SKM-1 treated with dmso at 0.1 percent for 144 hours (cell line): ENCODE data around the gene NOC3L.
"Not testable (repeated sequence)": the region's sequence is repeated elsewhere in the genome, so short reads cannot be mapped to it uniquely, and the experiment has no call there.

Experiments
- DNase-seq: peaks from one replicate; lab custom pipeline; 2025; ENCODE audit not compliant: unreplicated experiment; lab: John Stamatoyannopoulos, UW

NOC3L gene

DNA sequence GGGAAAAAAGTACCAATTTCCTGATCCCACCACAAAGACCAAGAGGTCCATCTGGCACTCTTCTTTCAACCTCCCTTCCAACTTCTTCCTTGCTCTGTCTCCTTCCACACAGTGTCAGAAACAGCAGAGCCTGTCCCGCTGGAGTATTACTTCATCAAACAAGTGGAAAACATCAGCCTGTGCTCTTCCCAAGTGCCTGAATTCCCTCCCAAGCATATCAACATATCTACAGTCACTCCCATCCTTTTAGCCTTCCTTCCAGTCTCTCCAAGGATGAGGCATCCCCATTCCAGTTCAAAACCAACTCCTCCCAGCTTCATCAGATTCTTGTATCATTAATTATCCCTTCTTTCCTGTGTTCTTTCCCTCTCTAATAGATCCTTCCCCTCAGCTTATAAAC, 1.7 kb upstream of the NOC3L start:
- no peak for DNase-seq

DNA sequence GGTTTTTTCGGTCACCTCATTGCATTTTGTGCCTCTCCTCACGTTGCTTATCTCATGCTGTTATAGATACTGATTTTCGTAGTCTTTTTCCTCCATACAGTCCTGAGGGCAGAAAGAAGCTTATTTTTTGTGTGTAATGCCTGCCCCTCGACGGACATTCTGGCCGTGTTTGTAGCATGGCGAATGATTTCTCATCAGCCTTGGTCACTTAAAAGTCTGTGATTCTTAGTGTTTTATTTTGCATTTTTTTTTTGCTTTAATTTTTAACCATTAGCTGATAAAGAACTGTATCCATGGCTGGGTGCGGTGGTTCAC, 469 bp upstream of the NOC3L start:
- DNase-seq, result no peak

DNA sequence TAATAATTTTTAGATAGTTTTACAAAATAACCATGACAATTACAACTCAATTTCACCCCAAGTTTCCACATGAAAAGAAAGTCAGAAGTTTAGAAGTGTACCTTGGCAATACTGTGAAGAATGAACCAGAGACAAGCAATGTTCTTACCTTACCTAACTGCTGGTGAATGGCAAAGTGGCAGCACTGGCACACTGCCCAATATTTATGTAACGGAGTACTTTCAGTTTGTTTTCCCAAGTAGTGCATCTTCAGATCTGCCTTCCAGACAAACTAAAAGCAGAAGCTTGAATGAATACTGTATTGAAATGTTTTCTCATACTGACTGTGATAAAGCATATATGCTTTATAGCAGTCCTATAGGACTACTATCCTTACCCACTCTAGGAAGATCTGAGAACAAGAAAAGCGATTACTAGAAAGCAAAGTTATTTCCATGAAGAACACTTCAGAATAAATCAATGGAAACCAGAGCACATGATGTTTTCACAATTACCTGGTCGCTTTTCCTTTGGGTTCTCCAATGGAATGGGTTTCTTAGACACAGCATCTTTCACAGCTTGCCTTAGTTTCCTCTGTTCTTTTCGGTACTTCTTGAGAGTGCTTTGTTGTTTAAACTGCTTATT, 1.5 kb downstream of the NOC3L start:
- no peak for DNase-seq

DNA sequence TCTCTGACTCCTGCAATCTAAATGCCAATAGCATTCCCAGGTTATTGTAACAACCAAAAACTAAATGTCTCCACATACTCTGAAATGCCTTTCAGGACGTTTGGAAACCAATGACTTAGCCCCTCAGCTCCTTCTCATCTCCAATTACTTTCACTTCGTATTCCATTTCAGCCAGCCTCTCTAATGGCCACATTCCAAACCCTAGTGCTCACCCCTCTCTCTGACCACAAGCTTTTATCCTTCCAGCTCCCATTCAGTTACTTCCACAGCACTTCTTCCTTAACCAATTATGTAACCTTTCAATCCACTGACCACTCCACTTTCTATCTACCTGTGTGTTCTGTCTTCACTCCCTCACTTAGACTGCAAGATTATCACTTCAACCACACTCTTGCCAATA, 4.3 kb downstream of the NOC3L start:
- DNase-seq, result no peak

DNA sequence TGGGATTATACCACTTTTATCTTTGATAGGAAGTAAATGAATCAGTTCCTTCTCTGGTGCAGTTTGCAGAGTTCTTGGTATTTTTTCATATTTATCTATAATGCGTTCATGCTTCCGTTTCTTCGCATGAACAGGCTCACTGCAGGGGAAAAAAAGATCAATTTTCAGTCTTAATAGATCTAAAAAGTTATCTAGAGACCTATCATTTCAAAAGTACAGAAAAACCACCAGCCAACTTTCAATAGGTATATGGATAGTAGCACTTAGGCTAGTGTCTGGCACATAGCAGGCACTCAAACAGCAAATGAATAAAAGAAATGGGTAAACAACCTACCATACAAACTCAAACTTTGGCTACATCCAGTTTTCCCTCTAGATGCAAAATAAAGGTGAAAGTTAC, 5.5 kb downstream of the NOC3L start:
- no peak for DNase-seq

DNA sequence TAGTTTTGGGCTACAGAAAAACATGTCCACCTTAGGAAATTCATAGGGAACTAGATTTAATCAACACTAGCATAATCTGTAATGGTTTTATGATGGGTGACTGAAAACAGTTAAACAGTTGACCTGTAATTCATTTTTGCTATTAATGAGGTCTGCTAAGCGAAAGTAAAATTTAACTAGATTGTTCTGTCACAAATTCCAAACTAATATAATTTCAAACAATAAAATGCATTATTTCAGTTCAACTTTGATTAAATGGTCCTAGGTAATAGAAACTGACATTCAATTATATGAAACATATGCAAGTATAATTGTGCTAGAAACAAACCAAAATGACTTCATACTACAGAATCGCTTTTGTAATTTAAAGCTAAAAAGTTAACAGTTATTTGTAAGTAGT, 6.9 kb downstream of the NOC3L start:
- DNase-seq, result no peak

DNA sequence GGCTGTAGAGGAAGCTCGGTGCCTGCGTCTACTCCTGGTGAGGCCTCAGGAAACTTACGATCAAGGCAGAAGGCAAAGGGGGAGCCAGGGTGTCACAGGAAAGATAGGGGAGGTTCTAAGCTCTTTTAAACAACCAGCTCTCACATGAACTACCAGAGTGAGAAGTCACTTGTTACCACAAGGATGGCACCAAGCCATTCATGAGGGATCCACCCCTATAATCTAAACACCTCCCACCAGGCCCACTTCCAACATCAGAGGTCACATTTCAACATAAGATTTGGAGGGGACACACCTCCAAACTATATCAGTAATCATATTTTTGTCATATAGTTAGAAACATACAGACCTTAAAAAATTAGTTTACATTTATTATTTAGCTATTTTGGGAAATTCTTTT, 9.4 kb downstream of the NOC3L start:
- no peak for DNase-seq

DNA sequence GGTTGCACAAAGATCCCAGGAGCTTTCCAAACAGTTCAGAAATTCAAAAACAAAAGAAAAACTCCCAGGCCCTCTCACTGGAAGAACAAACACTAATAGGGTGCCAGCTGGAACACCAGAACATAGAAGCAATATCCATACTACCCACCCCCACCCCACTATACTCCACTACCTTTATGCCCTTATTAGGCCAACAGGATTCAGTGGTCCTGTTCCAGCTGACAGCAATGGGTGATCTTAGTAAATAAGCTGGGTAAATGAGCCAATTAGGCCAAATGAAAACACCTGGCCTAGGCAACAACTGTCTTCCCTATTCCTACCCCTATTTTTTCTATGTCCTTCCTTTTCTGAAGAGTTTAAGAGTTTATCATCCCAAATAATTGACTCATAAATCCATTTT, 11.7 kb downstream of the NOC3L start:
- no peak for DNase-seq

DNA sequence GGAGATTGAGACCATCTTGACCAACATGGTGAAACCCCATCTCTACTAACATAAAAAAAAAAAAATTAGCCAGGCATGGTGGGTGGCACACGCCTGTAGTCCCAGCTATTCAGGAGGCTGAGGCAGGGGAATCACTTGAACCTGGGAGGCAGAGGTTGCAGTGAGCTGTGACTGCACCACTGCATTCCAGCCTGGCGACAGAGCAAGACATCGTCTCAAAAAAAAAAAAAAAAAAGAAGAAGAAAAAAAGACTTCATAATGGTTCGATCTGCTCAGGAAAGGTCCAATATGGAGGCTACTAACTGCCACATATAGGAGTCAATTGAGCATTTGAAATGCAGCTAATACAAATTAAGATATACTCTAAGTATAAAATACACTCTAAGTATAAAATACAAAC, 12.2 kb downstream of the NOC3L start:
- not testable (repeated sequence) for DNase-seq

DNA sequence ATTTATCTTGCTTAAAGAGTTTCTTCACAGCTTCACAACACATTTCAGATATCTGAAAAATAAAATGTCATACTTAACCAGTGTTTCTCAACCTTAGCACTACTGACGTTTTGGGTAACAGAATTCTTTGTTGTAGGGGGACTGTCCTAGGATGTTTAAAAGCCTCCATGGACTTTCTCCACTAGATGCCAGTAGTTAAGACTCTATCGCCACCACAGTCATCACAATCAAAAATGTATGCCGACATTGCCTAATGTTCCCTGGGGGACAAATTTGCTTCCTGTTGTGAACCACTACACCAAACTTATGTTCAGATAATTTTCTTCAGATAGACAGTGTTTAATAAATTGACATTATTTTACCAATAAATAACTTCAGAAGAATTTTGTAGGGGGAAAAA, 13.4 kb downstream of the NOC3L start:
- DNase-seq, result no peak

DNA sequence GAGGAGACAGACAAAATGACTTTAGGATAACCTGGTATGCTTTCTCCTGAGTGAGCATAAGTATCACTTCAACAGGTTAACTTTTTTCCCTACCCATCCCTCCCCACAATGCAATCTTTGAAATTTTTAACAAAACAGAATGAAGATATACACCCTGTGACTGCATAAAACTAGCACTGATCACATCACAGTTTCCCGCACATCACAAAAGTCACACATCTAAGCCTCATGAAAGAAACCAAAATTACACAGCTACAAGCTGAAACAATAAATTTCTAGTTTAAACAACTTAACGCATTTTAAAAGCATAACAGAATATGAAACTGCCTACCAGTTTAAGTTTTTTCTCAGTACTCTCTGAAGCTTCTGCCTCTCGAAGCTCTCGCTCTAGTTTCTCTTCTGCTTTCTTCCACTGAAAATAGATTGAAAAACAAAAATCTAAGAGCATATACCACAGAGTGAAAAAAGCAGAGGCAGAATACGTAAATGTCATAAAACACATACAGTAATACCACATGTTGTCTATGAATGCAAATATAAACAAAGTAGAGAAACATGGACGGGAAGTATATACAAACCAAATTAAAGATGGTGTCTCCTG, 18.1 kb downstream of the NOC3L start:
- DNase-seq, result no peak

DNA sequence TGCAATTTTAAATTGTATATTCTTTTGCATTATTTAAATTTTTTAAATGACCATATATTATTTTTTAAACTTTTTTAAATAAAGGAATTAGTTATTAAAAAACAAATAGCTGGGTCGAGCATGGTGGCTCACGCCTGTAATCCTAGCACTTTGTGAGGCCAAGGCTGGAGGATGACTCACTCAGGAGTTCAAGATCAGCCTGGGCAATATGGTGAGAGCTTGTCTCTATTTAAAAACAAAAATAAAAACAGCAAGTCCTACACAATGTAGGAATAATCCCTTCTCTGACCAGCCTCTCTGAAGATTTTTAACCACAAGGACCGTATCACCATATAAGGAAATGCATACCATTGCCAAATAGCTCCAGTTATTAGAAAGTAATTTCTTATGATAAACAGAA, 19.6 kb downstream of the NOC3L start:
- DNase-seq, result no peak

DNA sequence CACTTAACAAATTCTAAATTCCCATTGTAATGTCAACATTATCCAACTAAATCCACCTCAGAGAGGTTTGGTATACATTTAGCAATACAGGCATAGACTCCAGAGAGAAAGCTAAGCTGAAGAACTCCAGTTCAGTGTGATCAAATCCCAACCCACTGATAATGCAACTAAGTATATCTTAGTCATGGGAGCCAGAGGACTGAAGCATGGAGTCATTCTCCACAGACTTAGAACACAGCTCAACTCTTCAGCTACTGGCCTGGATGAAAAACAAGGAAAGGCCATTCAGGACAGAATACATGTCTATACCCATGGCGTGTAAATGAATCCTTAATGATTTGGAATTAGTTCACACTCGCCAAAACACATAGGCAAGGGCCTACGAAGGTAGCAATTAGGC, 27.9 kb downstream of the NOC3L start:
- DNase-seq, result no peak

DNA sequence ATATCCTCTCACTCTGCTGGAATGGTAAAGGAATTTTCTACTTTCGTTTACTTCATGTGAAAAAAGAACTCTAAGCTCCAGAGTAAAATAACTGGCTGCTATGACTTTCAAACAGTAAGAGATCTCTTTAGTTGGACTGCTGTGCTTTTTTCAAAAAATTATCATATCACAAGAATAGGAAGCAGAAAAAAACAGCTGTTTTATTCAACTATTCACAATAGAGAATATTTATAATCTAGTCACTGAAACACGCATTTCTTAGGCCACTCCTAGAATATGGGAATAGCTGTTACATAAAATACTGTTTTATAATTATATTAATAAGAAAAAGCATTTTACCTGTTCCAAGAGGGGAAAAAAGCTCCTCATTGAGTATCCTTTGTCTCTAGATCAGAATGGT, 29.7 kb downstream of the NOC3L start:
- DNase-seq, result no peak

DNA sequence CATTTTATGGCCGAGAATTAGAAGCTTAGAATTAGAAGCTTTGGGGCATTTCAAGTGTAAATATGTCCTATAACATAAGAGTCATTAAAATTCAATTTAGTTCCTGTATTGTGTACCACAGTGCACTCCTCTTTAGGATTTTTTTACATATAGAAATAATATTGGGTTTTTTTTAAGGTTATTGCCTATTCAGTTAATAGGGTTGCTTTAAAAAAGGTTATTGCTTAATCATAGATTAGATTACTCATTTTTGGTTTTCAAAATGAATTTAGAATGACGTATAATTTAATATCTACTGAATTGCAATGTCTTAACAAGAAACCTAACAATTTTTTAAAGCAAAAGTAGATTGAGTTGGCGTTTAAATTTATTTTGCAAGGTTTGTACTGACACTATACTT, 34.1 kb downstream of the NOC3L start:
- DNase-seq, result no peak

DNA sequence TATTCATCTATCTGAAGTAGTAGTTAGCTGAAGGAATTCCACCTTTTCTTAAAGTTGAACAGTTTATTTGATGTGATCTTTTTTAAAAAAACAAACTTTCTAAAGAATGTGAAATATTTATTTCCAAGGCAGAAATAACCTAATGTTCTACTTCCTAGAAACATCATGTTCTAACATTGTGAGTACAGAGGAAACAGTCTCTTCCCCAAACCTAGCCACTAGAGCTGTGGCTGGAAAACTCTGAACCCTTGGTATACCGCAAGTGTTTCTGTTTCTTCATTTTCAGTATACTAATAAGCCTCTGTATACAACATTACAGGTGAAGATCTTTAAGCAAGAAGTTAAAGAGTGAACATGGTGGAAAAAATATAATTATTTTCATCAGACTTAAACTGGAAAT, 35.1 kb downstream of the NOC3L start:
- no peak for DNase-seq

DNA sequence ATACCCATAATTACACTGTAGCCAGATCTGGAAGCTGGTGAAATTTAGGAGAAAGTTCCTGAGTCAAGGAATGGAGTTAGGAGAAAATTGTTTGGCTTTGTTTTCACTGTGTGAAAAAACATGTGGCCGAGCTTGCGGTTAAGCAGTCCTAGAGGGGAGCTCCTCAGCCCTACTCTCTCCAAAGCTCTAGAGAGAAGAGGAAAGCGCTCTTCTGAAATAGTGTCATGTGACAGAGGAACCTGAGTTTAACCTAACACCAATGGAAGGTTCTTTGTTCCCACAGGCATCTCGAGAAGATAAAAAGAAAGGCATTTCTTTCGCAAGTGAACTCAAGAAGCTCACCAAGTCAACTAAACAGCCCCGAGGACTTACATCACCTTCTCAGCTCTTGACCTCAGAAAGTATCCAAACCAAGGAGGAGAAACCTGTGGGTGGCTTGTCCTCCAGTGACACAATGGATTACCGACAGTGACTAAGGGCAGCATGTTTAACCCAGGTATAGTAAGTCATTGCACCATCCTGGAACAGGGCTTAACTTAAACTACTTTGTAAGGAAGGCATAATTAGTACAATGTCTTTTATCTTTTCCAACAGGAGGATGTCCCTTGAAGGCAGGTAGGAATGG, 38.0 kb downstream of the NOC3L start:
- DNase-seq, result no peak

DNA sequence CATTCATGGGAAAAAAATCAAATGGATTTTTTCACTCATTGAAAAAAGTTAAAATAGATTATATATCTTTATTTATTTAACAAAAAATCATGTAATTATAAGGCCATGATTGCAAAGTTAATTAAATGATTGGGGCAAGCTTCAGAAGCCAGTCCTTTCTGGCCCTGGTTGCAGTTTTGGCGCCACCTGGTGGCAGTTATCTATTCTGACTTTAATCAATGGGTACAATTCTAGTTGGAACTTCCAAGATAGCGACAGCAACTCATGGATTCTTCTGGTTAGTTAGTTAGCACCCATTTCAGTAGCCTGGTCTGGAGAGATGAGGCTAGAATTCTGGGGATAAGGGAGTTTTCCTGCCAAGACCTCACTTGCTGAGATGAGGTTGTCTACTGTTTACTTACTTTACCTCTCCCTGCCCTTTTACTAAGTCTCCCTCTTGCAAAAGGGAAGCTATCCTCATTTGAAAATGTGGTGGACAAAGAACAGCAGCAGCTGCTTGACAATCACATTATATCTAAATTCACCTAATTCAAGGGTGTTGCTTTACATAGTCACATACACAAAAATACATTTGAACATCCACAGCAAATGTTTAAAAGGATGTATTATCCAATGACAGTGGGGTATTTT, 42.3 kb downstream of the NOC3L start:
- DNase-seq, result peak; percentile 24

DNA sequence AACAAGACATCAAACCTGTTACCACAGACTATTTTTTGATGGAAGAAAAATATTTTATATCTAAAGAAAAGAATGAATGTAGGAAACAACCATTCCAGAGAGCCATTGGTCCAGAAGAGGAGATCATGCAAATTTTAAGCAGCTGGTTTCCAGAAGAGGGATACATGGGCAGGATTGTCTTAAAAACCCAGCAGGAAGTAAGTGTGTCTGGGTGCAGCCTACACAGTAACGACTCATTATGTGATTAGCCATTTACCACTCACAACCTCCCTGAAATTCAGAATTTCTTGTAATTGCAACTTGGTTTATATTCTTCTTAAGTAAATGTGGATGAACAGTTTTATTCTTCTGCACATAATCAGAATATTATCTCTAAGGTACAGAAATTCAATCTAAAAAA, 46.2 kb downstream of the NOC3L start:
- no peak for DNase-seq

DNA sequence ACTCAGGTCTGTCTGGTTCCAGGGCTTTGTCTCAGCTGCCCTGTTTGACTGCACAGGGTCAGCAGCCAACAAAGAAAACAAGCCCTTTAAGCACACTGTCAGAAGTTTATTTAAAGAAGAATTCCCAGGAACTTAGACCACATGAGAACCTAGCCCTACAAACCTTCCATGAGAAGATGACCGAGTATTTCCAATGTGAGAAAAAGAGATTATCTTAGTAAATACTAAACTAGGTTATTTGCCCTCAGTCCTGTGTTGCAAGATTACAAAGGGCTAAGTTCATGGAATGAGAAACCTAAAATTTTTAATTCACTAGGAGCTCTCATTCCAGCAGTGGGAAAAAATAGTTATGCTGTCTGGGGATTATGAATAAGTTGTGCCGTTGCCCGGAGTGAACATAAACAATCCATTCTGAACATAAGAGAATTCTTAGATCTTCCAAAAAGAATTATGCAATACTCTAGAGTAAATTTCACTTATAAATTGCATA, 46.7 kb downstream of the NOC3L start:
- DNase-seq, result no peak

DNA sequence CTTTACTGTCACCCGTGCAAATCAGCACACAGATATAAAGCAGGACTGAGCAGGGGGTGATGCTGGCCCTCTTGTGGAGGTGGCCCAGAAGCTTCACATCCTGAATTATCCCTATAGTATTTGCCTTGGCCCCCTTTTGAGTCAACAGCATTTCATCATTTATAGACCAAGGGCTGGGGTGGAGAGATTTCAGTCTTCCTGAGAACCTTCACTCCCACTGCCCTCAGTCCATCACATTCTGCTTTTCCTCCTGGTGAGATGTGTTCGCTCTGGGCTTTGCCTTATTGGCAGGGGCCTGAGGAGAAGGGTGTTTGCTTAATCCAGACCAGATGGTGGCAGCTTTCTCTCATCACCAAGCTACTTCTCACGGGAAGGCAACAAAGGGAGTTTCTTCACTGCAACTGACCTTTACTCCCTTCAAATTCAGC, 47.7 kb downstream of the NOC3L start:
- no peak for DNase-seq

DNA sequence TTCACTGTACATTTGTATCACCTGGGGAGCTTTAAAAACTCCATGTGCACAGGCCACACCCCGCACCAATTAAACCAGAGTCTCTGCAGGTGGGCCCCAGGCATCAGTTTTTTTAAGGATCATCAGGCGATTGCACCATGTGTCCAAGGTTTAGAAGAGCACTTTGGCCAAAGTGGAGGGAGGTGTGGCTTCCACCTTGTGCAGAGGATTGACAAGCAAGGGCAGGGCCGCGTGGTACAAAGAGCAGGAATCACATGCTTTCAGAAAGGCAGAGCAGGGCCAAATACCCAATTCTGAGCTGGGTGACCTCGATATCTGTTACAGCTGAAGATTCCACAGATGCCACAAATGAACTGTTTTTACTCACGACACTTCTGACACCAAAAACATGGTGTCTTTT, 52.4 kb downstream of the NOC3L start:
- DNase-seq, result no peak
